Peyer's patch (tissue), 4 donors: Measurements from ENCODE around the gene SORL1. TPM values are rescaled to one million over a fixed set of nuclear protein-coding genes. Genes with fewer than 3 reads are reported as not detected.
"Not testable (repeated sequence)": the region's sequence is repeated elsewhere in the genome, so short reads cannot be mapped to it uniquely, and the experiment has no call there.

ENCODE experiments used
- DNase-seq, 3 donors: peaks; one replicate each; pipeline ENCODE4 v3.0.0-alpha.2; 2017 to 2019
- H3K27ac ChIP-seq, 4 donors: fragments of 200-600 bp; sonication (generic); one replicate each; pipeline ENCODE4 v1.5.1; 2016 to 2019
- H3K27me3 ChIP-seq, 2 donors: fragments of 200-600 bp; sonication (generic); one replicate each; pipeline ENCODE4 v1.5.1; 2019
- H3K36me3 ChIP-seq, 3 donors: fragments of 200-600 bp; sonication (generic); one replicate each; pipeline ENCODE4 v1.5.1; 2016 to 2019
- H3K4me1 ChIP-seq, 4 donors: fragments of 200-600 bp; sonication (generic); one replicate each; pipeline ENCODE4 v1.5.1; 2016 to 2019
- H3K4me3 ChIP-seq, 4 donors: fragments of 200-600 bp; sonication (generic); 1 replicate in 3 of 4; 2 replicates in 1 of 4; pipeline ENCODE4 v1.5.1; 2016 to 2019; ENCODE audit warnings: mild to moderate bottlenecking in 1 of 4
- H3K9me3 ChIP-seq, 4 donors: fragments of 200-600 bp; sonication (generic); one replicate each; pipeline ENCODE4 v1.5.1; 2016 to 2019; ENCODE audit warnings: mild to moderate bottlenecking in 1 of 4
- CTCF ChIP-seq, 6 experiments: fragments of 450-650 bp in 4 of 6; fragments of 200-600 bp in 2 of 6; sonication (generic) in 1 of 6; IDR thresholded peaks; one replicate each; pipeline ENCODE4 v1.5.1; 2017 to 2019; ENCODE audit warnings: antibody characterized with exemption in 6 of 6, mild to moderate bottlenecking in 3 of 6, moderate library complexity in 1 of 6
- POLR2A ChIP-seq, 2 donors: fragments of 450-650 bp; IDR thresholded peaks; one replicate each; pipeline ENCODE4 v1.5.1; 2017; ENCODE audit warnings: antibody characterized with exemption in 2 of 2, mild to moderate bottlenecking in 2 of 2, moderate library complexity in 2 of 2
- total RNA-seq, 4 donors: library from RNA; depleted of rRNA; stranded (reverse); fragments of >200 nt; gene quantifications; one replicate each; pipeline ENCODE4 v1.1.0, GENCODE V29; 2016

SORL1 gene
- total RNA-seq, 4 donors from 2014 or later: 52.0 to 282 (median 191) TPM

- peaks cover 0 to 5% (median 0%) of the 10 kb centered on the region in 4 donors for H3K4me1 ChIP-seq
- DNase-seq: no peak
- H3K9me3 ChIP-seq: no peaks in the 10 kb centered on the region
- H3K27ac ChIP-seq: no peak overlapping the region
- H3K27me3 ChIP-seq: no peaks in the 10 kb centered on the region
- H3K4me3 ChIP-seq: no peak overlapping the region
- peaks cover 0 to 45% (median 0%) of the 10 kb centered on the region in 3 donors for H3K36me3 ChIP-seq
- TF ChIP-seq CTCF (IDR thresholded peaks at IDR 0.05) (no peak), POLR2A (IDR thresholded peaks at IDR 0.05) (no peak)
Observed at GRCh38 chr11:121499405-121499804, 47.3 kb downstream of the SORL1 start.

GRCh38 chr11:121500275-121500674 is 48.2 kb downstream of the SORL1 start:
- TF ChIP-seq POLR2A (IDR thresholded peaks at IDR 0.05) (no peak), CTCF (IDR thresholded peaks at IDR 0.05) (no peak)
- H3K36me3 ChIP-seq: peaks cover 0 to 40% (median 0%) of the 10 kb centered on the region in 3 donors
- H3K9me3 ChIP-seq: no peaks in the 10 kb centered on the region
- no peaks in the 10 kb centered on the region for H3K27me3 ChIP-seq
- DNase-seq: no peak
- H3K4me1 ChIP-seq: peaks cover 0 to under 1% (median 0%) of the 10 kb centered on the region in 4 donors
- no peak overlapping the region for H3K27ac ChIP-seq
- no peak overlapping the region for H3K4me3 ChIP-seq

GRCh38 chr11:121500717-121501116 is 48.6 kb downstream of the SORL1 start:
- Histone ChIP-seq H3K27ac (no peak overlapping the region), H3K9me3 (no peaks in the 10 kb centered on the region), H3K4me1 (no peaks in the 10 kb centered on the region), H3K36me3 (peaks cover 0 to 42% (median 0%) of the 10 kb centered on the region in 3 donors), H3K27me3 (no peaks in the 10 kb centered on the region), H3K4me3 (no peak overlapping the region)
- TF ChIP-seq POLR2A (IDR thresholded peaks at IDR 0.05) (no peak), CTCF (IDR thresholded peaks at IDR 0.05) (no peak)
- no peak for DNase-seq

GRCh38 chr11:121503051-121503450 is 50.9 kb downstream of the SORL1 start:
- H3K4me3 ChIP-seq: no peak overlapping the region
- H3K4me1 ChIP-seq: no peaks in the 10 kb centered on the region
- DNase-seq: no peak
- peaks cover 0 to 42% (median 0%) of the 10 kb centered on the region in 3 donors for H3K36me3 ChIP-seq
- no peak for TF ChIP-seq POLR2A (IDR thresholded peaks at IDR 0.05)
- no peak overlapping the region for H3K27ac ChIP-seq
- peaks cover 0 to 8% (median 0%) of the 10 kb centered on the region in 4 donors for H3K9me3 ChIP-seq
- H3K27me3 ChIP-seq: no peaks in the 10 kb centered on the region

- H3K9me3 ChIP-seq, H3K27me3 ChIP-seq, H3K27ac ChIP-seq, DNase-seq, H3K4me3 ChIP-seq, H3K4me1 ChIP-seq: not testable (repeated sequence)
- H3K36me3 ChIP-seq: peaks cover 0 to 28% (median 0%) of the 10 kb centered on the region in 3 donors
Observed at GRCh38 chr11:121506237-121506636, 54.1 kb downstream of the SORL1 start.

GRCh38 chr11:121508449-121508848 is 56.3 kb downstream of the SORL1 start:
- TF ChIP-seq POLR2A (IDR thresholded peaks at IDR 0.05): no peak
- no peak for TF ChIP-seq CTCF (IDR thresholded peaks at IDR 0.05)

GRCh38 chr11:121510438-121510837 is 58.3 kb downstream of the SORL1 start:
- peaks cover 0 to 8% (median 0%) of the 10 kb centered on the region in 4 donors for H3K9me3 ChIP-seq
- H3K36me3 ChIP-seq: peaks cover 0 to 35% (median 0%) of the 10 kb centered on the region in 3 donors
- no peak overlapping the region for H3K27ac ChIP-seq
- H3K4me1 ChIP-seq: no peaks in the 10 kb centered on the region
- H3K4me3 ChIP-seq: no peak overlapping the region
- TF ChIP-seq POLR2A (IDR thresholded peaks at IDR 0.05) (no peak), CTCF (IDR thresholded peaks at IDR 0.05) (no peak)
- no peak for DNase-seq
- H3K27me3 ChIP-seq: no peaks in the 10 kb centered on the region

More at GRCh38 chr11:121508449-121508848, 56.3 kb downstream of the SORL1 start:
- H3K4me1 ChIP-seq: no peaks in the 10 kb centered on the region
- no peaks in the 10 kb centered on the region for H3K27me3 ChIP-seq
- H3K36me3 ChIP-seq: peaks cover 0 to 32% (median 0%) of the 10 kb centered on the region in 3 donors
- H3K27ac ChIP-seq: no peak overlapping the region
- DNase-seq: no peak
- peaks cover 0 to 8% (median 0%) of the 10 kb centered on the region in 4 donors for H3K9me3 ChIP-seq
- no peak overlapping the region for H3K4me3 ChIP-seq
